Natural killer cell (primary cell): Measurements from ENCODE around the gene EI24. TPM values are rescaled to one million over a fixed set of nuclear protein-coding genes. Genes with fewer than 3 reads are reported as not detected.

Experiments used
- ATAC-seq, 3 donors: fragments of 150-1000 bp in 2 of 3; fragments of 200-7000 bp in 1 of 3; cut with Tn5 transposase; 1 replicate in 1 of 3; 2 replicates in 2 of 3; pipeline ENCODE4 v1.10.0; 2021; ENCODE audit warnings: mild to moderate bottlenecking in 2 of 3, moderate library complexity in 2 of 3
- DNase-seq, 2 donors: peaks; one replicate each; pipeline versions ENCODE4 v3.0.0 to v3.0.0-alpha.2; 2013 to 2021; ENCODE audit warnings: mixed read lengths in 1 of 2
- H3K27ac ChIP-seq: one replicate; pipeline ENCODE4 v1.5.1; 2013; ENCODE audit warnings: mild to moderate bottlenecking, low read length
- H3K27me3 ChIP-seq: one replicate; pipeline ENCODE4 v1.6.1; 2013; ENCODE audit warnings: low read length; ENCODE audit not compliant: control insufficient read depth, insufficient read depth
- H3K36me3 ChIP-seq: one replicate; pipeline ENCODE4 v1.6.1; 2013; ENCODE audit warnings: low read length; ENCODE audit not compliant: control insufficient read depth, insufficient read depth
- H3K4me1 ChIP-seq: one replicate; pipeline ENCODE4 v1.6.1; 2013; ENCODE audit warnings: low read length; ENCODE audit not compliant: control insufficient read depth, insufficient read depth
- H3K4me3 ChIP-seq: one replicate; pipeline ENCODE4 v1.5.1; 2013; ENCODE audit warnings: low read length
- H3K9me3 ChIP-seq: one replicate; pipeline ENCODE4 v1.6.1; 2013; ENCODE audit warnings: low read length; ENCODE audit not compliant: control insufficient read depth, insufficient read depth
- H3K27ac Mint-ChIP-seq, 2 donors: one replicate each; pipeline ENCODE4 v1.8.0; 2022; ENCODE audit warnings: mild to moderate bottlenecking in 2 of 2, mixed read lengths in 2 of 2, moderate library complexity in 1 of 2
- H3K27me3 Mint-ChIP-seq, 2 donors: one replicate each; pipeline ENCODE4 v1.8.0; 2022; ENCODE audit warnings: low read depth in 2 of 2, mixed read lengths in 2 of 2
- H3K36me3 Mint-ChIP-seq: one replicate; pipeline ENCODE4 v1.8.0; 2022; ENCODE audit warnings: mixed read lengths
- H3K4me1 Mint-ChIP-seq, 2 donors: one replicate each; pipeline ENCODE4 v1.8.0; 2022; ENCODE audit warnings: mixed read lengths in 2 of 2
- H3K4me3 Mint-ChIP-seq: one replicate; pipeline ENCODE4 v1.8.0; 2022; ENCODE audit warnings: mild to moderate bottlenecking, moderate library complexity, mixed read lengths
- H3K9me3 Mint-ChIP-seq, 2 donors: one replicate each; pipeline ENCODE4 v1.8.0; 2022; ENCODE audit warnings: mixed read lengths in 2 of 2
- CTCF ChIP-seq: fragments of 200-600 bp; IDR thresholded peaks from one replicate; pipeline ENCODE4 v1.8.0; 2022; ENCODE audit warnings: antibody characterized with exemption
- WGBS: methylation state at CpG from one replicate; pipeline ENCODE4 v1.1.7; 2013; ENCODE audit warnings: missing lambda C conversion rate; ENCODE audit not compliant: insufficient coverage; 5-methylcytosine and 5-hydroxymethylcytosine counted together
- intact Hi-C: fragments of 100-400 bp; cut with micrococcal nuclease; formaldehyde crosslinking; loops from one replicate; pipeline ENCODE4 v1.14.2; 2022
- total RNA-seq, 4 donors: library from RNA; stranded (reverse); fragments of 120-200 nt in 1 of 4; gene quantifications; one replicate each; pipeline versions ENCODE4 v1.2.3 to v1.2.4, GENCODE V29; 2013 to 2022

The EI24 gene
- total RNA-seq, 3 donors from 2014 or later (not counting 1 experiment from before 2014, with no cell fraction given), result 19.5 to 30.0 (median 20.2) TPM

- Mint-ChIP-seq H3K27ac (no peak overlapping the region), H3K27me3 (no peaks in the 10 kb centered on the region), H3K4me1 (no peaks in the 10 kb centered on the region), H3K4me3 (no peak overlapping the region), H3K9me3 (no peaks in the 10 kb centered on the region), H3K36me3 (peaks cover 29% of the 10 kb centered on the region)
- no peak for DNase-seq
- Histone ChIP-seq H3K4me3 (no peak overlapping the region), H3K27me3 (no peaks in the 10 kb centered on the region), H3K9me3 (no peaks in the 10 kb centered on the region), H3K27ac (no peak overlapping the region), H3K36me3 (peaks cover 86% of the 10 kb centered on the region), H3K4me1 (no peaks in the 10 kb centered on the region)
- WGBS, result 96% methylated on average over 5 of the region's 5 CpGs
- no peak for TF ChIP-seq CTCF
- intact Hi-C loops, result no loop called here
- ATAC-seq, result no peak
Measured at GRCh38 chr11:125579811-125580210, 10.5 kb downstream of the EI24 start.

GRCh38 chr11:125583496-125583895 is 14.2 kb downstream of the EI24 start:
- TF ChIP-seq CTCF, result no peak
- no peak overlapping the region for H3K4me3 Mint-ChIP-seq
- H3K4me3 ChIP-seq, result no peak overlapping the region
- H3K27me3 ChIP-seq, result no peaks in the 10 kb centered on the region
- no peaks in the 10 kb centered on the region for H3K27me3 Mint-ChIP-seq
- peak overlapping the region in 1 of 2 donors; percentile 26 for H3K27ac Mint-ChIP-seq
- no peaks in the 10 kb centered on the region for H3K9me3 Mint-ChIP-seq
- ATAC-seq (no peak), DNase-seq (no peak)
- no peaks in the 10 kb centered on the region for H3K4me1 ChIP-seq
- H3K36me3 Mint-ChIP-seq, result peaks cover 19% of the 10 kb centered on the region
- intact Hi-C loops, result no loop called here
- peaks cover 53% of the 10 kb centered on the region for H3K36me3 ChIP-seq
- H3K4me1 Mint-ChIP-seq, result no peaks in the 10 kb centered on the region
- WGBS, result 98% methylated on average over 11 of the region's 11 CpGs
- H3K9me3 ChIP-seq, result no peaks in the 10 kb centered on the region
- H3K27ac ChIP-seq, result no peak overlapping the region

GRCh38 chr11:125585487-125585886 is 16.2 kb downstream of the EI24 start:
- Mint-ChIP-seq H3K27ac (no peak overlapping the region), H3K27me3 (no peaks in the 10 kb centered on the region), H3K4me3 (no peak overlapping the region), H3K4me1 (no peaks in the 10 kb centered on the region), H3K9me3 (no peaks in the 10 kb centered on the region), H3K36me3 (peaks cover 12% of the 10 kb centered on the region)
- TF ChIP-seq CTCF, result no peak
- ATAC-seq (no peak), DNase-seq (no peak)
- H3K27me3 ChIP-seq, result no peaks in the 10 kb centered on the region
- H3K9me3 ChIP-seq, result no peaks in the 10 kb centered on the region
- H3K27ac ChIP-seq, result no peak overlapping the region
- peaks cover 35% of the 10 kb centered on the region for H3K36me3 ChIP-seq
- intact Hi-C loops, result no loop called here
- WGBS, result no CpG with 5 or more reads among the region's 1 CpG
- no peaks in the 10 kb centered on the region for H3K4me1 ChIP-seq
- H3K4me3 ChIP-seq, result no peak overlapping the region

GRCh38 chr11:125586623-125587022 is 17.3 kb downstream of the EI24 start:
- WGBS, result 49% methylated on average over 2 of the region's 3 CpGs
- no peak for TF ChIP-seq CTCF
- intact Hi-C loops, result no loop called here
- H3K36me3 ChIP-seq, result peaks cover 30% of the 10 kb centered on the region
- Mint-ChIP-seq H3K27me3 (no peaks in the 10 kb centered on the region), H3K4me3 (no peak overlapping the region), H3K36me3 (peaks cover 12% of the 10 kb centered on the region), H3K9me3 (no peaks in the 10 kb centered on the region), H3K27ac (no peak overlapping the region), H3K4me1 (peaks cover 4 to 5% of the 10 kb centered on the region in 2 donors)
- DNase-seq (no peak), ATAC-seq (no peak)
- no peaks in the 10 kb centered on the region for H3K9me3 ChIP-seq
- no peak overlapping the region for H3K4me3 ChIP-seq
- H3K27me3 ChIP-seq, result no peaks in the 10 kb centered on the region
- H3K4me1 ChIP-seq, result peaks cover 6% of the 10 kb centered on the region
- H3K27ac ChIP-seq, result no peak overlapping the region
